AG04450 (cell line): ENCODE measurements around the gene CACNB4. TPM values are rescaled to one million over a fixed set of nuclear protein-coding genes. Genes with fewer than 3 reads are reported as not detected.

Source experiments
- CTCF ChIA-PET: fragments of 300-600, 350-600 bp; formaldehyde crosslinking; extraction: SDS; loops from one replicate; lab custom pipeline; 2022; ENCODE audit warnings: antibody characterized with exemption, inconsistent platforms; lab: Charles Lee
- POLR2A ChIA-PET: fragments of 350-600 bp; formaldehyde crosslinking; extraction: SDS; loops from one replicate; lab custom pipeline; 2021; ENCODE audit warnings: antibody characterized with exemption, inconsistent platforms; lab: Yijun Ruan, JAX
- DNase-seq: peaks from one replicate; pipeline ENCODE4 v3.0.0-alpha.2; 2011; ENCODE audit warnings: low read depth, low spot score
- H3K27ac ChIP-seq: one replicate; pipeline ENCODE4 v1.5.1; 2012; ENCODE audit warnings: low read depth, low read length, control low read depth
- H3K27me3 ChIP-seq: one replicate; pipeline ENCODE4 v1.6.0; 2012; ENCODE audit warnings: low read length; ENCODE audit not compliant: control insufficient read depth, insufficient read depth
- H3K4me3 ChIP-seq: 2 replicates; pipeline ENCODE4 v1.5.1; 2011; ENCODE audit warnings: mild to moderate bottlenecking, low read depth, low read length, control low read depth
- H3K9me3 ChIP-seq: 2 replicates; pipeline ENCODE4 v1.5.1; 2012; ENCODE audit warnings: low read length; ENCODE audit not compliant: control insufficient read depth, insufficient read depth
- polyA plus RNA-seq: library from polyadenylated mRNA; depleted of rRNA; stranded (reverse); fragments of >200 nt; gene quantifications from 2 replicates; pipeline ENCODE4 v1.2.3, GENCODE V29; 2011
- TF ChIP-seq, protein P1 (sequence below): IDR thresholded peaks from 2 replicates; pipeline ENCODE4 v1.5.1; 2011; ENCODE audit warnings: low read depth, low read length, control low read depth, inconsistent platforms

CACNB4 gene
- polyA plus RNA-seq, 1 experiment, result 0.22 TPM

DNA sequence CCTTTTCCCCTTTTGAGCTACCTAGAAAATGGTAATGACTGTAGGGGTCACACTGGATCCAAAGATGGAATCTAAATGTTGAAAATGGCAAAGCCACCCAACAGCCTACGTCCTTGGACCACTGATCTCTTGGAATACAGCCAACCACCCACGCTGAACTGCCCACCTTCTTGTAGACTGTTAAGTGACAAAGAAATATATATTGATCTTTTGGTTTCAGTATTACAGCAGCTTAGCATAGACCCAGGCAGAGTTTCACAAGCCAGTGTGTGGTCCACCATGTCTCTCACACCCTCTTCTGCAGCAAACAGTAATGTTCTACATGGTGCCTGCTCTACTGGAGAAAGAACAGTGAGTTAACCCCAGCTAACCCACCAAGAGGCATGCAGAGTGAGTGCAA is 20.2 kb downstream of the CACNB4 start:
- H3K9me3 ChIP-seq, result no peaks in the 10 kb centered on the region
- H3K27me3 ChIP-seq, result peaks cover 2% of the 10 kb centered on the region
- DNase-seq, result no peak
- CTCF ChIA-PET, result no interaction called here
- TF ChIP-seq, protein P1, sequence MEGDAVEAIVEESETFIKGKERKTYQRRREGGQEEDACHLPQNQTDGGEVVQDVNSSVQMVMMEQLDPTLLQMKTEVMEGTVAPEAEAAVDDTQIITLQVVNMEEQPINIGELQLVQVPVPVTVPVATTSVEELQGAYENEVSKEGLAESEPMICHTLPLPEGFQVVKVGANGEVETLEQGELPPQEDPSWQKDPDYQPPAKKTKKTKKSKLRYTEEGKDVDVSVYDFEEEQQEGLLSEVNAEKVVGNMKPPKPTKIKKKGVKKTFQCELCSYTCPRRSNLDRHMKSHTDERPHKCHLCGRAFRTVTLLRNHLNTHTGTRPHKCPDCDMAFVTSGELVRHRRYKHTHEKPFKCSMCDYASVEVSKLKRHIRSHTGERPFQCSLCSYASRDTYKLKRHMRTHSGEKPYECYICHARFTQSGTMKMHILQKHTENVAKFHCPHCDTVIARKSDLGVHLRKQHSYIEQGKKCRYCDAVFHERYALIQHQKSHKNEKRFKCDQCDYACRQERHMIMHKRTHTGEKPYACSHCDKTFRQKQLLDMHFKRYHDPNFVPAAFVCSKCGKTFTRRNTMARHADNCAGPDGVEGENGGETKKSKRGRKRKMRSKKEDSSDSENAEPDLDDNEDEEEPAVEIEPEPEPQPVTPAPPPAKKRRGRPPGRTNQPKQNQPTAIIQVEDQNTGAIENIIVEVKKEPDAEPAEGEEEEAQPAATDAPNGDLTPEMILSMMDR, result no peak
- no peak overlapping the region for H3K4me3 ChIP-seq
- POLR2A ChIA-PET, result no interaction called here
- no peak overlapping the region for H3K27ac ChIP-seq

DNA sequence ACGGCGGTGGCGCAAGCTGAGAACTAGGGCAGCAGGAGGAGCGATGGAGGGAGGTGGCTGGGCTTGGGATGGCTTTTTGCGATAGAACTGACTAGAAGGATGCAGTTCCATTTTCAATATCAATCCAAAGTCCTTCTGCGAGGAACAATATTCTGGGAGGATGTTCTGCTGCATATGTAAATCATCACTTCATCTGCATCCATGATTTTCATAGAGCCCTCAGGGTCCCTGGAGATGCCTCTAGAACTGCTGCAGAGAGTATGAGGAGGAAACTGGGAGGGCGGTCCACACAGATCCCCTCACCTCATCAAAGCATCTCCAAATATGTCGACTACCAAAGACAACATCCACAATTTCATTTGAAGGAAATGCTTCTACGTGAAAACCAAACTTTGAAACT is 20.8 kb downstream of the CACNB4 start:
- ChIA-PET POLR2A (no interaction called here), CTCF (no interaction called here)
- H3K9me3 ChIP-seq, result no peaks in the 10 kb centered on the region
- no peak overlapping the region for H3K27ac ChIP-seq
- peaks cover 2% of the 10 kb centered on the region for H3K27me3 ChIP-seq
- no peak overlapping the region for H3K4me3 ChIP-seq
- TF ChIP-seq, protein P1, result no peak
- no peak for DNase-seq

DNA sequence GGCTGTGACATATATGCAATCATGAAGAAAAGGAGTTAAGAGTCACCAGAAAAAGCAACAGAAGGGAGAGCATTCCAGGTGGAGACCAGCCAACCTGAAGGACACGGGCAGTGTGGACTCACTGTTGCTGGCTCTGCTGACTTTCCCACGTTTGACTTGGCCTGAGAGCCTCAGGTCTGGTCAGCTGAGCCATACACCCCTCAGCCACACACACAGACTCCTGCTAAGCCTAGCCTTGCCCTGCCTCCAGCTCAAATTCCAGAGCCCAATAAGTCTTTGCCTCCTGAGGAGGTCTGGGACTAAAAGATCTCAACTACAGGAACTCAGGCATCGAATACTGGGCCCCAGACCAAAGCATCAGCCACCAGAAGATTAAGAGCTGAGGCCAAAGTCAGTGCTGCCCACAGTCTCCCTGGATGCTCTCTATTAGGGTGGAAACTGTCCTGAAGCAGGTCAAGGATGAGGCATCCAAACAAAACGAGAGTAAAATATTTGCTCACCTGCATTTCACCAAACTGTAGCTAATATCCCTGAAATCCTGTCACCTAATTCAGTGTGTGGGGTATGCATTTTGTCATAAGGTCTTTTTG is 23.3 kb downstream of the CACNB4 start:
- POLR2A ChIA-PET, result no interaction called here
- H3K4me3 ChIP-seq, result no peak overlapping the region
- no peaks in the 10 kb centered on the region for H3K27me3 ChIP-seq
- no peaks in the 10 kb centered on the region for H3K9me3 ChIP-seq
- TF ChIP-seq, protein P1, result no peak
- CTCF ChIA-PET, result interaction anchor here (1.0 kb wide), 1 partner anchor 77 kb away, joined by 3 read pairs; no protein-coding TSS in a partner anchor
- DNase-seq, result no peak
- H3K27ac ChIP-seq, result no peak overlapping the region

DNA sequence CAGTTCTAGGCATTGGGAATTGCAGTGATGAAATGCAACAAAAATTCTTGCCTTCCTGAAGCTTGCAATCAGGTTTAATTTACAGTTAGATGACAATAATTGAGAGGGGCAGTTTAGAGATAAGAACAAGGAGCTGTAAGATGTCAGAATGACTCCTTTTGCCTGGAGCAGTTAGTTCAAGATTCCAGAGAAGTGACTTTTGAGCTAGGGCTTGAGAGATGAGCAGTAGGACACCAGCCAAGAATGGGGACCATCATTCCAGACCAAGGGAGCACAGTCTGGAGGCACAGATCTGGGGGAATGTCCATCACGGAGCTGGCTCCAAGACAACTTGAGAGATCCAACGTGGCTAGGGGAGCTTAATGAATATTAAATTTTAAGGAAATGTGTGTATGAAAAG is 26.8 kb downstream of the CACNB4 start:
- TF ChIP-seq, protein P1, result no peak
- DNase-seq, result no peak
- ChIA-PET POLR2A (no interaction called here), CTCF (no interaction called here)
- H3K9me3 ChIP-seq, result no peaks in the 10 kb centered on the region
- no peak overlapping the region for H3K27ac ChIP-seq
- no peaks in the 10 kb centered on the region for H3K27me3 ChIP-seq
- no peak overlapping the region for H3K4me3 ChIP-seq

DNA sequence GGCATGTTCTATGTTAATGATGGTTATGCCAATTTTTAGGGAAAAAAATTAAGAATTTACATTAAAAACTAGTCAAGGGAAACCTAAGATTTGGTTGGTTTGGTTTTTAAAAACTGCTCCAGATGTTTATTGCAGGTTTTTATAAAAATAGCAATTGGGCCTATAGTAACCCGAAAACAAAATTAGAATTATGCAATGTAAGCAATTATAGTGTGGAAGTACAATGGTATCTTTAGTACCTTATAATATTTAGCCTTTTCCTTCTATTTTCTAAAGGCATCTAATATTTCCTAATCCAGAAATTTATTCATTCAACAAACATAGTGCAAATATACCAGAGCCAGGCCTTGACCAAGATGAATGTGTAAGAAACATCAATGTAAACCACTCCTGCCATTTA is 27.3 kb downstream of the CACNB4 start:
- Histone ChIP-seq H3K27ac (no peak overlapping the region), H3K27me3 (no peaks in the 10 kb centered on the region), H3K9me3 (no peaks in the 10 kb centered on the region), H3K4me3 (no peak overlapping the region)
- POLR2A ChIA-PET, result no interaction called here
- TF ChIP-seq, protein P1, result no peak
- CTCF ChIA-PET, result no interaction called here
- no peak for DNase-seq
